Inflammatory macrophage treated with lipopolysaccharide for 1 hour (primary cell): ENCODE measurements around the gene HCRTR1.

Experiments
- DNase-seq, 2 donors: peaks; one replicate each; pipeline ENCODE4 v3.0.0-alpha.2; 2020 to 2022

Gene HCRTR1

DNA sequence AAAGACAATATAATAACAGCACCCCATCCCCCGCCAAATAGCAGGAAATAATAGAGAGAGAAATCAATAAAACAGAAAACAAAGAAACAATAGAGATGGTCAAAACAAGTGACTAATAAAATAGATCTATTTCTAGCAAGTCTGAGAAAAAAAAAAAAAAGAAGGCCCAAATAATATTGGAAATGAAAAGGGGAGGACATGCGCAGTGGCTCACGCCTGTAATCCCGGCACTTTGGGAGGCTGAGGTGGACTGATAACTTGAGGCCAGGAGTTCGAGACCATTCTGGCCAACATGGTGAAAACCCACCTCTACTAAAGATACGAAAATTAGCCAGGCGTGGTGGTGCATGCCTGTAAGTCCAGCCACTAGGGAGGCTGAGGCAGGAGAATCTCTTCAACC is 18.5 kb upstream of the HCRTR1 start:
- no peak for DNase-seq

DNA sequence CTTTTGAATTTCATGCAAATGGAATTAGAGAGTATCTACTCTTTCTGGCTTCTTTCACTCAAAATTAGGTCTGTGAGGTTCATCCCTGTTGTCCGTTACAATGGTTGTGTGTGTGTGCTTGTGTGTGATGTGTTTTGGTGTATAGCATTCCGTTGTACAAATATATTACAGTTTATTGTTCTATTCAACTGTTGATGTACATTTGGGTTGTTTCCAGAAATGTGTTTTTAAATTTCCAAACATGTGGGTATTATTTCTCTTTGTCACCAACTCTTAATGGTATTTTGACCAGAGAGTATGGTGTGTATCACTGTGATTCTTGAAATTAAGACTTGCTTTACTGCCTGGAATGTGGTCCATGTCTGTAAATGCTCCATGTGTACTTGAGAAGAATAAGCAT is 16.8 kb upstream of the HCRTR1 start:
- no peak for DNase-seq

DNA sequence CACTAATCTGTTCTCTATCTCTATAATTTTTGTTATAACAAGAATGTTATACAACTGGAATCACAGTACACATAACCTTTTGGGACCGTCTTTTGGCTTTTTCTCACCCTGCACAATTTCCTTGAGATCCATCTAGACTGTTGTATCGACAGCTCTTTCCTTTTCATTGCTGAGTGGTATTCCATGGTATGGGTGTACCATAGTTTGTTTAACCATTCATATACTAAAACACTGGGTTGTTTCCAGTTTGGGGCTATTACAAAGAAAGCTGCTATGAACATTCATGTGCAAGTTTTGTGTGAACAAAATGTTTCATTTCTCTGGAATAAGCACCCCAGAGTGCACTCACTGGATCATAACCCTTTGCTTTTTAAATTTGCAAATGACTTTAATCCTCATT is 15.4 kb upstream of the HCRTR1 start:
- DNase-seq, result no peak

DNA sequence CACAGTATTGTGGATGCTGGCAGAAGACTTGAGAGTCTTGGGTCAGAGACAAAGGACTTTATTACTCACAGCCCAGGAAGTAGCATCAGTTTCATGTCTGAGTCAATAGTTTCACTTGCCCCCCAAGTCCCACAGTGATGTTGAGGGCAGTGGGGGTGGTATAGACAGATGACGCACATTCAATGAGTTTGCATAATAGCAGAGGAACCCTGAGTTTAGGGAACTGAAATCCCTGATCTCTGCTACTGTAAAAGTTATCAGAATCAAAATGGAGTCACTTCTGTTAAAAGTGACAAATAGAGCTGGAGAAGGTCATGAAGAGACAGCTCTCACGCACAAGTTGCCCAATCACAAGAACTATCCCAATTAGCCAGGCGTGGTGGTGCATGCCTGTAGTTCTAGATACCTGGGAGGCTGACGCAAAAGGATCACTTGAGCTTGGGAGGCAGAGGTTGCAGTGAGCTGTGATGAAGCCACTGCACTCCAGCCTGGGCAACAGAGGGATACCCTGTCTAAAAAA is 11.5 kb upstream of the HCRTR1 start:
- DNase-seq, result peak; percentile 90 to 95

DNA sequence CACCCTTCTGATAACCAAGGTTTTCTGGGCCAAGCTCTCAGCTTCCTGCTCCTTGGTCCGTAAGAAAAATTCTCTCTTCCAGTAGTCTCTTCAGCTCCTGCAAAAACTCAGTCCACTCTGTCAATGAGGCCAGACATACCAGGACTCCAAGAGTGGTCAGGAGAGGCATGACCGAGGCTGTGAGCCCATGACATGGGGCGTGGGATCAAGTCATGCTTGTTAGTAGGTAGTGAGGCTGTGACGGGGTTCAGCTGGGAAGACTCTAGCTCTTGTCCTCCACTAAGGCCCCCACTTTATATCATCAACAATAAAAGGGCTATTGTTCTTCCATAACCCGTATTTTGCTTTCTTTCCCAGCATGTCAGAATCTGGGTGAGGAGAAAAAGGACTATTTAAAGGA is 10.1 kb upstream of the HCRTR1 start:
- no peak for DNase-seq

DNA sequence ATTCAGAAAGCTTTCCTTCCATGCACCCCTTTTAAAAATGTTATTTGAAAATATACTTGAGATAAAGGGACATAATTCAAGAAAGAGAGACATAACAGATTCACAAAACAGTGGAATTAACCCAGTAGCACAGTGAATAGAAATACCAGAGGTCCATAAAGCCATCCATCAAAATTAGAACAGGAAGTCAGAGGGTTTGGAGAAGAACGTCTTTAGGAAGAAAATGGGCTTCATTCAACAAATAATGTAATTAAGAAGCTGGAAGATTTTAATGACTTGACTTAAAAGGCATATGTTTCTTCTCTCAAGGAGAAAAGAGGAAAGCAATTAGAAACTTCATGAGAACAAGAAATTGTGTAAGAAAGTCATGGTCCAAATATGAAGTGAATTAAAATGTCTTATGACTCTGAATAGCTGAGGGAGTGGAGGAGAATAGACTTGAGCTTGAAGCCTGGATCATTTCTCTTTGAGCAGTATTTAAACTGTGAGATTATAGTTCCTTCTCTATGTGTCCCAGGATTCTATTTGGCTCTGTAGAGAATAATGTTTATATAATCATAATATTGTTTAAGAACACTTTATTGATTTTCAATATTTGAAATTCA is 7.9 kb upstream of the HCRTR1 start:
- no peak for DNase-seq

DNA sequence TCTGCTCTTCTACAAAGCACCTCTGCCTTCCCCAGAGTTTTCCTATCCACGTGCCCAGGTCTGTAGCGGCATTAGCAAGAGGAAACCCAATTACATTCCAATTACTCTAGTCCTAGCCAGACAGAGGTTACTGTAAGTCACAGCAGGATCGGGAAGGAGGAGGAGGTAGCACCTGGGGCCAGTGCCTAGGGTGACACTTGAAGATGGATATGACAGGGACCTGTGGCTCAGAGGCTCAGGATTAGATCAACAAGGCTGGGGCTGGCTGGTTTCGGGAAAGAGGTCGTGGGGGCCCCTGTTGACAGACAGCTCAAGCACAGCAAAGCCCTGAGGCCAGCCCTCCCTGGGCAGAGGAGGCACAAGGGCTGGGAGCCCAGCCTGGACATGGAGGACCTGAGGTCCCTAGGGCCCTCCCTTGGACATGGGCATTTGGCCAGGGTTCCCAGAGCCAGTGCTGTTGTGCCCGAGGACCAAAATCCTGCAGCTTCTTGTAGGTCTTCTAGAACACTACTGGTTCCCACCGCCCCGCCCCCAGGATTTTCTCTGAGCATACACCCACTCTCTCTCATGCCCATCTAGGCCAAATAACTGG is 3.0 kb upstream of the HCRTR1 start:
- DNase-seq, result no peak

DNA sequence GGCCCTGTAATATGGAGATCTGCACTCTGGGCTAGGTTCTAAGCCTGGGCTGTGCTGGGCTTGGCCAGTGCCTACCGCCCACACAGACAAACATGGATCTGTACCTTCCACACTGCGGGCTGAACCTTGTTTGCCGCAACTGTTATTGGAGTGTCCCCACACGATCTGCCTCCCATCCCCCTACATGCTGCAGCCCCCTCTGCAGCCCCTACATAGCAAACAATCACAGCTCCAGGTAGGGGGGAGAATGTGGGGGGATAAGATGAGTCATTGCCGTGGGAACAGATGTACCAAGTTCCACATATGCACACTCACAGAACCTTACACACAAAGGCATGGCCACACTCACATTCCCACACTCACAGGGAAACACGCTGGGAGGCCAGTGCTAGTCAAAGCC is 2.1 kb upstream of the HCRTR1 start:
- no peak for DNase-seq

DNA sequence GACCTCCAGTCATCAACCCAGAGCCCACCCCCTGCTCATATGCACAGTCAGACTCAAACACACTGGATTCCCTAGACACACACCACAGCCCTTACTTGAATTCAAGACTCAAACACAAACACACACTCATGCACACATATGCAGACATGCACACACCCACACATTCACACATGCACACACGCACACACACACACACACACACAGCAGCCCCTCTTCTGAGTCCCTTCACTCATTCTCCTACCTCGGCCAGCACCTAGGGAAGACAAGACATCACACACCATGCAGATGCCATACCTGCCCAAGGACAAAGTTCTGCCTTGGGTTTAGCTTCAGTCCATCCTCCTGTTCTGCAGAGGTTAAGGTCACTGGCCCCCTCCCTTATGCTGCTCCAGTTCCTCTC is 1.6 kb upstream of the HCRTR1 start:
- DNase-seq, result no peak

DNA sequence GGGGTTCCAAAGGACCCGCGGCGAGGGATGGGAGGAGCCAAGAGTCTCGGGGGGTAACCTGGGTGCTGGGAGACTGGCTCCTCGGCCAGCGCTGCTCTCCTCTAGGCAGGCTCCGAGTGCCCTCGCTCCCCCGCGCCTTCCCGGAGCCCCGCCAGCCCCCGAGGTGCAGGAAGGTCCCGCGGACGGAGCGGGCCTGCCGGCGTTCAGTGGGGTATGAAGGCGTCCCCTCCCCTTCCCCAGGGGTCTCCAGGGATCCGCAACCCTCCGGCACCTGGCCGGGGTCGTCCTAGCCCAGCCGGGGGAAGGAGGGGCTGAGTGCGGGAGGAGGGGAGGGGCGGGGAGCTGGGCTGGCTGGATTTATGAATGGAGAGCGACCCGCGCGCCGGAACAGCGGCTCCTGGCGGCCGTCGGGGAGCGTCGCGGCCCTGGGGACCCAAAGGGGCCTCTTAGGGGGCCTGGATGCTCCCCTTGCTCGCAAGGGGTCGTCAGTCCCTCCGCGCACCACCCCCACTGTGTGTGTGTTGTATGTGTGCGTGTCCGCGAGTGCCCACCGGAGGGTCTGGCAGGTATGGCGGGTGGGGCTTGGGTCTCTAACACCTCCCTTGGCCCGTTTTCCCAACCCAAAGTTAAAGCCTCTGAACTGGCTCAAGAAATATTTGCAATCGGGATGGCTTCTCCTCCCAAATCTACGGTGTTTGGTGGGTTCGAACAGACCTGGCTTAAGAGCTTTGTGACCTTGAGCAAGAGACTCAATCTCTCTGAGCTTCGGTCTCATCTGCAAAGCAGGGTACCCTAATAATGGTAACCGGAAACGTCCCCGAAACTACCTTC is 642 bp downstream of the HCRTR1 start:
- DNase-seq, result peak in 1 of 2 donors; percentile 49

DNA sequence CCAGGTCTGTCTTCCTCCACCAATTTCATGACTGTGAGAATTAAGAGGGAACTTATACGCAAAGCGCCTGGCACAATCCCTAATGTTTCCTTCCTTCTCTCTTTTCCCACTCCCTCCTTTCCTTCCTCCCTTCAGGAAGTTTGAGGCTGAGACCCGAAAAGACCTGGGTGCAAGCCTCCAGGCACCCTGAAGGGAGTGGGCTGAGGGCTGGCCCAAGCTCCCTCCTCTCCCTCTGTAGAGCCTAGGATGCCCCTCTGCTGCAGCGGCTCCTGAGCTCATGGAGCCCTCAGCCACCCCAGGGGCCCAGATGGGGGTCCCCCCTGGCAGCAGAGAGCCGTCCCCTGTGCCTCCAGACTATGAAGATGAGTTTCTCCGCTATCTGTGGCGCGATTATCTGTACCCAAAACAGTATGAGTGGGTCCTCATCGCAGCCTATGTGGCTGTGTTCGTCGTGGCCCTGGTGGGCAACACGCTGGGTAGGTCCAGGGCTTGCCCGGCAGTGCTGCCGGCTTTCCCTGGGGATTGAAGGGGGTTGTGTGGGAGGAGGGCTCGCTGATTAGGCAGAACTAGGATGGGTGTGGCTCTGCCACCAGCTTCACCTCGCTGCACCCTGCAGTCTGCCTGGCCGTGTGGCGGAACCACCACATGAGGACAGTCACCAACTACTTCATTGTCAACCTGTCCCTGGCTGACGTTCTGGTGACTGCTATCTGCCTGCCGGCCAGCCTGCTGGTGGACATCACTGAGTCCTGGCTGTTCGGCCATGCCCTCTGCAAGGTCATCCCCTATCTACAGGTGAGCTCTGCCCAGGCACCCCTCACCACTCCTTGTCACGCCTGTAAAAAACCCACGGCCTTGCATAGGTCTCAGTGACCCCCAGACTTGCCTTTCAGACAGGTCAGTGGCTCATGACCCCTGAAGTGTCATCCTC is 1.7 kb downstream of the HCRTR1 start:
- DNase-seq, result no peak

DNA sequence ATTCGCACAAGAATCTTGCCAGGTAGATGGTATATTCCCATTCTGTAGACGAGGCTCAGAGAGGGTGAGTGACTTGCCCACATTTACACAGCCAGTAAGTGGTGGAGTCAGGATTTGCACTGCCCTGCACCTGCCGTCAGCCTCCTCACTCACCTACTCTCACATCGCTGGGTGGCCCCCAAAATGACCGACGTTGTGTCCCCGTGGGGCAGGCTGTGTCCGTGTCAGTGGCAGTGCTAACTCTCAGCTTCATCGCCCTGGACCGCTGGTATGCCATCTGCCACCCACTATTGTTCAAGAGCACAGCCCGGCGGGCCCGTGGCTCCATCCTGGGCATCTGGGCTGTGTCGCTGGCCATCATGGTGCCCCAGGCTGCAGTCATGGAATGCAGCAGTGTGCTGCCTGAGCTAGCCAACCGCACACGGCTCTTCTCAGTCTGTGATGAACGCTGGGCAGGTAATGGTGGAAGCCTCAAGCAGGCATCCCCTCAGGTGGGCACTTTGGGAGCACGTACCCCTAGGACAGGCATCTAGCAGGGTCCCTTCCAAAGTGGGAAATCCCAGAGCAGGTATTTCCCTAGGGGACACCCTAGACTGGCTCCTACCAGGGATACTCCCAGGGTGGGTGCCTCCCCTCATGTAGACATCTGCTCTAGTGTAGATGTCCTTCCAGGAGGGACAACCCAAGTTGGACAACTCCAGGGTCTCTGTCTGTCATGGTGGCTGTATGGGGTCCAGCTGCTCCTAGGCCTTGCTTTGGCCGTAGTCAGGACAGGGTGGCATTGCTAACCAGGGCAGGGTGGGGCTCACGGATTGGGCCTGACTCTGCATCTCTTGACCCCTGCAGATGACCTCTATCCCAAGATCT is 3.4 kb downstream of the HCRTR1 start:
- DNase-seq, result no peak

DNA sequence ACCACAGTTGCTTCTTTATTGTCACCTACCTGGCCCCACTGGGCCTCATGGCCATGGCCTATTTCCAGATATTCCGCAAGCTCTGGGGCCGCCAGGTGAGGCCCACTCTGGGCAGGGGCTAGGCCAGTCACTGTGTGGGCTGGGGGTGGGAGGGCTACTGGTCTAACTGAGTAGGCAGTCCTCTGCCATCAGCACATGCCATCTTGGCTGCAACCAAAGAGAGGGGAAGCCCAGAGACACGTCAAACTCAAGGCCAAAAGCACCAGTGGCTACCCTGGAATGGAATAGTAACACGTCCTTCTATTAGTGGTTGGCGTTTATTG is 4.0 kb downstream of the HCRTR1 start:
- DNase-seq, result no peak

DNA sequence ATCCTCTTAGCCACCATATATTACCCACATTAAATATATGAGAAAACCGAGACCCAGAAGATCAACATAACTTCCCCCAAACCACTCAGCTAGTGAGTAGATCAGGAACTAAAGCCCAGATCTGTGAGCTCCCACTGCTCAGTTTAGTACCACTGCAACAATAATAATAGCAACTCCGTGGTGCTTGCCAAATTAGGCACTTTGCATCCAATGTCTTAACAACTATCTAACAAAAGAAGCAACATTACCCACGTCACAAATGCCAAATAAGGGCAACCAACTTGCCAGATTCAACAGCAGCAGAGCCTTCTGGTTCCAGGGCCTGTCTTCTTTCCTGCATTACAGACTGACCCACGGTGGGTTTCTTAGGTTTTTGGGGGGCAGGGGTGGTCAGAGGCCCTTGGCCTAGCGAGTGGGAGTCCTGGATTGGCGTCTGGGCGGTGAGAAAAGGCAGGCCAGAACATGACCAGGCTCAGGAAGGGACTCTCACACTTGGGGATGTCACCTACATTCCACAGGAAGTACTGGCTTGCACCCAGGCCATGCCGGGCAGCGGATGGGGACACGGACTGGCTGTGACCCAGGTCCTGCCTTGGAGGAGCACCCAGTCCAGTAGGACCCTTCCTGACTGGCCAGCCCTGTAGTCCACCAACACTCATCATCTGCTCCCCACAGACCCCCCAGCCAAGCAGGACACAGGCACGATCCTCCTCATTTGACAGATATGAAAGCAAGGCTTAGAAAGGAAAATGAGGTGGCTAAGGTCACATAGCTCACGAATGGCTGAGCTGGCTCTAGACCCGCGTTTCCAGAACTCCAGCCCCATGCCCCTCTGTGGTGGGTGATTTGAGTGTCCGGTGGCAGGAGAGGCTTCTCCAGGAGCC is 4.6 kb downstream of the HCRTR1 start:
- DNase-seq, result no peak

DNA sequence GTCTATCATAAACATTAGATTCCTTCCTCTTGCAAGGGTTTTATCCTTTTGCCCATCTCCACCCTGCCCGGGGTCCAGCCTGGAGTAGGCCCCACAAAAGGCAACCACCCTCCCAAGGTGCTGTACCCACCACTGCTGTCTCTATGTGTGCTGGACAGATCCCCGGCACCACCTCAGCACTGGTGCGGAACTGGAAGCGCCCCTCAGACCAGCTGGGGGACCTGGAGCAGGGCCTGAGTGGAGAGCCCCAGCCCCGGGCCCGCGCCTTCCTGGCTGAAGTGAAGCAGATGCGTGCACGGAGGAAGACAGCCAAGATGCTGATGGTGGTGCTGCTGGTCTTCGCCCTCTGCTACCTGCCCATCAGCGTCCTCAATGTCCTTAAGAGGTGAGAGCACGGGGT is 5.9 kb downstream of the HCRTR1 start:
- no peak for DNase-seq

DNA sequence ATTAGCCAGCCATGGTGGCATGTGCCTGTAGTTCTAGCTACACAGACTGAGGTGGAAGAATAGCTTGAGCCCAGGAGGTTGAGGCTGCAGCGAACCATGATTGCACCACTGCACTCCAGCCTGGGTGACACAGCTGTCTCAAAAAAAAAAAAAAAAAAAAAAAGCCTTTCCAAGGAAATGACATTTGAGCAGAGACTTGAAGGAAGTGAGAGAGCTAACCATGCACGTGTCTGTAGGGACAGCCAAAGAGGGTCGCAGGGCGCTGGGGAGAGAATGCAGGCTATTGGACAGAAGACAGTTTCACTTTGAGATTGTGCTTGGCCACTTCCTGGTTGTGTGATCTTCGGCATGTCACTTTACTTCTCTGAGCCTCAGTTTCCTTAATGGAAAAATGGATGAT is 6.8 kb downstream of the HCRTR1 start:
- no peak for DNase-seq

DNA sequence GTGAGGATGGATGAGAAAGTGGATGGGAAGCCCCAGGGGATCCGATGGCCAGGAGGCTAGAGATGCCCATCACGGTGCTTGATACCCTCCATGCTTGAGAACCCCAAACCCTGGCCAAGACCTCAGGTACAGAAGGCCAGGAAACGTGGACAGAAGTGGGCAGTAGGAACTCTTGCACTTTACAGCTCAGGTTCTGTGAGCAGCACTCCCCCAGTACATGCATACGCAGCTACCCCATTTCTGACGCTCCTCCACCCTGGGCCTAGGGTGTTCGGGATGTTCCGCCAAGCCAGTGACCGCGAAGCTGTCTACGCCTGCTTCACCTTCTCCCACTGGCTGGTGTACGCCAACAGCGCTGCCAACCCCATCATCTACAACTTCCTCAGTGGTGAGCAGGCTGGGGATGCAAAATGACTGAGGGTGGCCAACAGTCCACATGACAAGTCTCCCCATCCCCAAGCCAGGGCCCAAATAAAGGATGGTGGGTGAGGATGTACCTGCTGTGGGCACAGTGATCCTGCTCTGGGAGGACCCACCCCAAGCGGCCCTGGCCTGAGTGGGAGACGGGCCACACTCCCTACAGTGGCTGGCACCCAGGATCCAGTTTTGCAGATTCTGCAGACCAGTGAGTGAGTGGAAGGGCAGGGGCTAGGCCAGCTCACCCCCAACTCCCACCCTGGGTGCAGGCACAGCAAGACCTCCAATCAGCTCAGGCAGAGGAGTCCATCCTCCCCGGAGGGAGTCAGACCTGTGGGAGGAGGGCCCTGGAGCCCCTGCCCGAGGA is 7.4 kb downstream of the HCRTR1 start:
- DNase-seq, result no peak

DNA sequence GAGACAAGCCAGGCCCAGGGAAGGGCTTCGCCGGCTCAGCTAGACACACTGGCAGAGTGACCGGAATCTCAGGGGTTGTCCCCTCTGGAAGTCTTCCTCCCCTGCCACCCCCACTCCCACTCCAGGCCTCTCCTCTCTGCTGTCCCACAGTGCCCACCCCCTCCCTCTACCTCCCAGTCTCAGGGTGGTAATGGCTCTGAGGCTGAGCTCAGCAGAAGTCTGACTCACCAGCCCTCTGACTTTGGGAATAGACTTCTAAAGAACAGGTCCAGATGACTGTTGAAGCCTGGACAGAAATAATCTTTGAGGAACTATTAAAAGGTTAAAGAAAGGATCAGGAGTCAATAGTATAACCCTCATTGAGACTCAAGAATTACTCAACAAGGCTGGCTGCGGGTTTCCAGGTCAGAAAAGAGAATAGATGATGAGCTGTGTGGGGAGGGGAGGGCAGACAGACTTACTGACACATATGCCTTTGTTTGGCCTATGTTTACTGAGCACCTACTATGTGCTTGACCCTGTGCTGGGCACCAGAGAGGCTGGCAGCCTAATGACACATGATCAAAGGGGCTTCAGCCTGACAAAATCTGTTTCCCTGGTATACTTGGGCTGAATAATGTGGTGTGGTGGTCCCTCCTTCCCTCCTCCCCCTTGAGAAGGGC is 8.2 kb downstream of the HCRTR1 start:
- DNase-seq, result peak; percentile 13 to 36
